GM20431 (cell line): ENCODE data around the gene DNAH10.
"Not testable (repeated sequence)": the region's sequence is repeated elsewhere in the genome, so short reads cannot be mapped to it uniquely, and the experiment has no call there.

Source experiments
- in situ Hi-C: fragments of 300-500 bp; cut with MseI, MboI; formaldehyde crosslinking; loops from one replicate; pipeline ENCODE4 v1.15.0; 2020; ENCODE audit warnings: low sequenced_read_pairs; ENCODE audit not compliant: unreplicated experiment

Gene DNAH10

DNA sequence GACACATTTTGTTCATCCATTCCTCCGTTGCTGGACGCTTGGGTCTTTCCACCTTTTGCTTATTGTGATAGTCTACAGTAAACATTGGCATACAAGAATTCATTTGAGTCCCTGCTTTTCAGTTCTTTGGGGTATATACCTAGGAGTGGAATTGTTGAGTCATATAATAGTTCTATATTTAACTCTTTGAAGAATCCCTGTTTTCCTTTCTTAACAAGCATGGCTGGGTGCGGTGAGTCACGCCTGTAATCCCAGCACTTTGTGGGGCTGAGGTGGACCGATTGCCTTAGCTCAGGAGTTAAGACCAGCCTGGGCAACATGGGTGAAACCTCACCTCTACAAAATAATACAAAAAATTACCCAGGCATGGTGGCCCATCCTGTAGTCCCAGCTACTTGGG, 135.1 kb downstream of the DNAH10 start:
- in situ Hi-C loops: no loop called here

DNA sequence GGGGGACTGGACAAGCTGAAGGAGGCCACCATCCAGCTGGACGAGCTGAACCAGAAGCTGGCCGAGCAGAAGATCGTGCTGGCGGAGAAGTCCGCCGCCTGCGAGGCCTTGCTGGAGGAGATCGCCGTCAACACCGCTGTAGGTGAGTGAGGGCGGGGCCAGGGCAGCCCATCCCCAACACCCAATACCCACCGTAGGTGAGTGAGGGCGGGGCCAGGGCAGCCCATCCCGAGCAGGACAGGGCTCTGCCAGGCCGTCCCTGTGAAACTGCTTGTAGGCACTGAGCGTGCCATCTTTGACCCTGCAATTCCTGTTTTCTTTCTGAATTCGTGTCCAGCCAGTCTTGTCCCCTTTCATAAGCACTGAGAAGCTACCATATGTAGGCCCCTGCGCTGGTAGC, 136.6 kb downstream of the DNAH10 start:
- in situ Hi-C loops: no loop called here

DNA sequence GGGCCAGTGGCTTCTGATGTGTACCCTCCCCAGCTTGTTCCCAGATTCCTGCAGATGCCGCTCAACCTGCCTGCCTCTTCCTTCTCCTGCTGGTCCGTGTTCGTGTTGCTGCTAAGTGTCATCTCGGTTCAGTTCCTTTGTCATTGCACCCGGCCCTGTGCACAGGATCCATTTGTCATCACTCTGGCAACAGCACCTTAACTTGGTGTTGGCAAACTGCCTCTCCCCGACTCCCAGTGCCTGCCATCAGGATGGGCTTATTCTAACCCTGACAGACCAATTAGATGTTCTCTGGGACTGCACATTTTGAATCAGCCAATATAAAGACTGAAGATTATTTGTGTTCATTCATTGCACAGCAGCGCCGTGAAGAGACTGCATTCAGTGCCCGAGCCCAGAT, 137.3 kb downstream of the DNAH10 start:
- in situ Hi-C loops: no loop called here

DNA sequence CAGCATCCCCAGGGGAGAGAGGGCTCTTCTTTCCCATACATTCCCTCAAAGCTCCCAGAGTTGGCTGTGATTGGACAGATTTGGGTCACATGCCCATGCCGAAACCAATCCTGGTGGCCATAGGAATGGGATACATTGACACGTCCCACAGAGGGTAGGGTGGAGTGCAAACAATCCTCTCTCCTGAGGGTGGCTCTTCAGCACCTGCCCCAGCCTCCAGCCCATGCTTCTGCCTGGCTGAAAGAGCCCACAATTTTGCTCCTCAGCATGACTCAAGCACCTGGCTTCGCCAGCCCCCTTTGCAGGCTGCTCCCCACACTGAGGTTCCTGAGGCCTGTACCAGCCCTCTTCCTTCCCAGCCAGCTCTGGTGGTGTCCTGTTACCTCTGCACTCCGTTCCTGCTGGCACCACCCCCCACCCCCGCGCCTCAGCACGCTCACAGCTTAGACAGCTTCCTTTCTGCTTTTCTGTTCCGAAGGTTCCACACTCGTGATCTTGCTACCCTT, 138.8 kb downstream of the DNAH10 start:
- in situ Hi-C loops: no loop called here

DNA sequence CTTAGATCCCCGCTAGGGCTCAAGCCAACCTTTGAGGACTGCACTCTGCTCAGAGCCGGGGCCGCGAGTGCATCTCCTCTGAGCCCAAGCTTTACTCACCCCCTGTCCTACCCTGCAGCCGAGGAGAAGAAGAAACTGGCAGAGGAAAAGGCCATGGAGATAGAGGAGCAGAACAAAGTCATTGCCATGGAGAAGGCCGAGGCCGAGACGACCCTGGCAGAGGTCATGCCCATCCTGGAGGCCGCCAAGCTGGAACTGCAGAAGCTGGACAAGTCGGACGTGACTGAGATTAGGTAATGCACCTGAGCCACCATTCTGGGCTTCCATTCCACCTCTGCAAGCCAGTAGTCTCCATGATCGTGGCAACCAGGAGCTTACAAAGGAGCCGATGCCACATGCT, 140.7 kb downstream of the DNAH10 start:
- in situ Hi-C loops: no loop called here

DNA sequence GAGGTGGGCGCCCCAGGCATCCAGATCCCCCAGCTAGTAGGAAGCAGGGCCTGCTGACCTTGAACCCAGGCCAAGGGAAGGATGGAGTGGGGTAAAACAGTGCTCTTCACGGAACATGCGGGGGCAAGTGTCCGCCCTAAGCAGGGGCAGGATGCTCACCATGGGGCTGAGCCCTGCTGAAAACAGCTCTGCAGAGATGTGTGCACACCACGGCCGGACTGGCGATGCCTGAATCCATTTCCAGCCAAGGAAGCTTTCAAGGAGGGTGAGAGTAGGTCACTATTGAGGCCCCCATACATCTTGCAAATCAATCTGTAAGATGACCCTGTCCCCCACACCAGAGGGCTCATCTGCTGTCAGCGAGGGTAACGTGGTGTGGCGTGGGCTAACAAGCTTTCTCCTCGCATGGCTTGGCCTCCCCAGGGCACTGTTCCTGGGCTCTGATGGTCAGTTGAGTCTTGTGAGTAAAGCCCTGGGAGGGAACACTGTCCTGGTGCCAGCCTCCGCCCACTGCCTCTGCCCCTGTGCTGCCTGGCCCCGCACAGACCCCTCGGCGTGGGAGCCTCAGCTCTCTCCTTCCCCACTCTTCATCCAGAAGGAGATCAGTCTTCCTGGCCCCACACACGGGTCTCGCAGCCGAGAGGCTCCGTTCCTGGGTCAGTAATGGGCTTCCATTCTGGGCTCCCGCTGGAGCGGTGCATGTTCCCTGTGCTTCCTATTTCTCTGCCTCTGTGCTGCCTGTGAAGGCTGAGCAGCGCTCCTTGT, 141.4 kb downstream of the DNAH10 start:
- in situ Hi-C loops: no loop called here

DNA sequence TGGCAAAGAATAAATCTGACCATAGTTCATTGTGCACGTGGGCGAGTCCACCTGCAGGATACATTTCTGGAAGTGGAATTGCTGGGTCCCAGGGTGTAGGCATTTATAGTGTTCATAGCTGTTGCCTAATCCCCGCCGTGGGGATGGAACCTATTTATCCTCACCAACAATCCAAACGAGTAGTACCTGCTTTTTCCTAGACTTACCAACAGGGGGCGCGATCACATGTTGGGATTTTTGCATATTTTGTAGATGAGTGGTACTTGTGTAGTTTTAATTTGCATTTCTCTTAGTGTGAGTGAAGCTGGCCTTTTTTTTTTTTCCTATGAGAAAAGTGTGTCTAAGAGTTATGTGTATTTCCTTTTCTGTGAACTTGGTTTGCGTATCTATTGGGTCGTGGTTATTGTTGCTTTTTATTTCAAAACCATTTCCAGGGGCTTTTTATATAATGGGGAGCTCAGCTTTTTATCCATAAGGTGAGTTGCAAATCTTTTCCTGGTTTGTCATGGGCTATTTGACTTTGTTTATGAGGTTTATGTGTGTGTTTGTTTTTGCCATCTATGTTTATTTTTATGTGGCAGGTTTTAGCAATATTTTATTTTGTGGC, 143.3 kb downstream of the DNAH10 start:
- in situ Hi-C loops: no loop called here

DNA sequence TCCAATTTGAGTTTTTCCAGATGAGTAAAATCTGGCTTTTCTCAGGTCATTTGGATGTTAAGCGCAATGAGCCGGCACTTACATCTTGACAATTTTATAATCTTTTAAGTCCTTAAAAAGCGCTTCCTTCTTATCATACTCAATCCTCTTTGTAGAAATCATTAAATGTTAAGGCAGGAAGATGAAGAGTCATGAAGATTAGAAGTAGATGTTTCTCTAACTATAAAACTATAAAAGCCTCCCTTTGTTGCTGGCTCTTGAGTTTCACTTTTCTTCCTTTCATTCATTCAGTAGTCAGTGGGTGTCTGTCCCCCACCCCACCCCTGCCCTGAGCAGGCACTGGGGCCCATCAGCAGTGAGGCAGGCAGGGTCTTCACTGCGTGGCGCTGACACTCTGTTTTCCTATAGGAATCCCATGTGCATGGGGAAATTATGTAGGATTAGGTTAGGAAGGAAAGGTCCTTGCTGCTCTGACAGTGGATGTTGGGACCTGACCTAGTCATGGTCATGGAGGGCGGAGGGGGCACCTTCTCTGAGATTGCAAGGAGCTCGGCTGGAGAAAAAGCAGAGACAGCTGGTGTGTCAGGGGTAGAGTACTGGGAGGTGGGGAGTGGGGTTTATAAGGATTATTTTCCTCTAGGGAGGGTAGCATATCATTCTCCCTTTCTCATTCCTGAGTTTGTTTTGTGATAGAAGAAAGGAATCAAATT, 144.8 kb downstream of the DNAH10 start:
- in situ Hi-C loops: no loop called here

DNA sequence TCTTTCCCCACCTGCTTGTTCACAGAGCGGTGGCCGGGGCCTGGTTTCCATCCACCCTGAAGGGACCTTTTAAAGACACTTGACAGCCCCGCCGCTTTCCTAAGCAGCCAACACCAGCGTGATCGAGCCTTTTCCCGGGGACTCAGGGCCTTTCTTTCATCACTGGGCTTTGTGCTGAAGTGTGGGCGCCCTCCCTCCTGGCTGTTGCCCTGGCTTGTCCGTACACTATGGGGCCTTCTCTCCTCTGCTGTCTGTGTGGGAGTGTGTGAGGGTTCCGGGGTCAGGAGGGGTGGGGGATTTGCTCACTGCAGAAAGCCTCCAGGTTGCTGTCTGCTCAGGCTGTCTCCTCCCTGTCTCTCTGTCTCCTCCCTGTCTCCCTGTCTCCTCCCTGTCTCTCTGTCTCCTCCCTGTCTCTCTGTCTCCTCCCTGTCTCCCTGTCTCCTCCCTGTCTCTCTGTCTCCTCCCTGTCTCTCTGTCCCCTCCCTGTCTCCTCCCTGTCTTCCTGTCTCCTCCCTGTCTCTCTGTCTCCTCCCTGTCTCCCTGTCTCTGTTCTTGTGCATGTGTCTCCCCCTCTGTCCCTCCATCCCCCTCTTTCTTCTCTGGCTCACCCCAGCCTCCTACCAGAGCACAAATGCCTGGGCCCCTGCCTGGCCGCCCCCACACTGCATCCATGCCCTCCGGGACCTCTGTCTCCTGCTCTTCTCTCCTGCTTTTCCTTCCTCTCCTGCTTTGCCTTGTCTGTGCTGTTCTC, 145.8 kb downstream of the DNAH10 start:
- in situ Hi-C loops: no loop called here

DNA sequence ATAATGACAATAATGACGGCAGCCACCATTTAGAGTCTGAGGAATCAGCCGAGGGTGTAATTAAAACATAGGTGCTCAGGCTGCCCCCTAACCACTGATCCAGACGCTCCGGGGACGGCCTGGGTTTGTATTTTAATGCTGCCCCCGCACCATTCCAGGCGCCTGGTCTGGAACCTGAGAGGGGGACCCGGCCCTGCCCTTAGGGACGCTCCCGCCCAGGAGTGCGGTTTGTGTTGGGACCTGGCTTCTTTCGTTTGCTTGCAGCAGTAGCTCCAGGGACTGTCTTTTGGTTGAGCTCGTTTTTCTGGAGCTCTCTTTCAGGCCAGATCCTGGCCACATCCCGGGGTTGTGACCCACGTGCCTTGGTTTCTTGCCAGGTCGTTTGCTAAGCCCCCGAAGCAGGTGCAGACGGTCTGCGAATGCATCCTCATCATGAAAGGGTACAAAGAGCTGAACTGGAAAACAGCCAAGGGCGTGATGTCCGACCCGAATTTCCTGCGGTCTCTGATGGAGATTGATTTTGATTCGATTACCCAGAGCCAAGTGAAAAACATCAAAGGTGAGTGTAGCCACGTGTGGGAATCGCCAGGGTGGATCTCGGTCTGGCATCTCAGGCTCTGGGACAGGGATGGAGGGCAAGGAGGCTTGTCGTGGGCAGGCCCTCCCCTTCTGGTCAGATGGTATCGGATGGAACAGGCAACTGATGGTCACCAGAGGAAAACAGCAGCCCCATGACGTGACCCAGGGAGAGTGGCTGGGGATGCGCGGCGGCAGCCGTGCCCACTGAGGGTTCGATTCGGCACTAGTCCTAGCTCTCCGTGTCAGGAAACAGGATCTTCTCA, 147.0 kb downstream of the DNAH10 start:
- in situ Hi-C loops: no loop called here

DNA sequence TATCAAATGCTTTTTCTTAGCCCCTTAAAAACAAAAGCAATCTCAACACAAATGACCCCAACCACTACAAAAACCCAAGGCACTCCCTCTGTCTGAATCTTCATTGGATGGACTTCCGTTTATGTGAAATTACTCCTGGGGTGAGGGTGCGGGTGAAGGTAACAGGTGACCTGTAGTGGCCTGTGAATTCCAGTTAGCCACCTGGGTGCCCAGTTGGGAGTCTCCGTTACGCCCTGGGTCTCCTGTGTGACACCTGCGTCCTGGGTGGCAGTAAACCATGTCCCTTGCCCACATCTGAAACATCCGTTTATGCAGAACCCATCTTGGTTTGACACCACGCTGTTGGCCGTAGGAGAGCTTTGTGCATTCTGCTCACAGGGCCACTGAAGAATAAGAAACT, 148.0 kb downstream of the DNAH10 start:
- in situ Hi-C loops: no loop called here

DNA sequence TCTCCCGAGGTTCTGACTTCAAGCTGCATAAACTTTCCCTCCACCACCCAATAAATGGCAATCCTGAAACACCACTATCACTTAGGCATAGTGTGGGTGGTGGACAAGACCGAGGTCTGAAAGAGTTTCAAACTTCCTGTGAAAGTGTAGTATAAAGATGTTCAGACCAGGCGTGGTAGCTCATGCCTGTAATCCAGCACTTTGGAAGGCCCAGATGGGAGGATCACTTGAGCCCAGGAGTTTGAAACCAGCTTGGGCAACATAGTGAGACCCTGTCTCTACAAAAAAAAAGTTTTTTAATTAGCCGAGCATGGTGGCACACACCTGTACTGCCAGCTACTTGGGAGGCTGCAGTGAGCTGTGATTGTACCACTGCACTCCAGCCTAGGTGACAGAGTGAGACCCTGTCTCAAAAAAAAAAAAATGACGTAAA, 148.7 kb downstream of the DNAH10 start:
- in situ Hi-C loops: no loop called here

DNA sequence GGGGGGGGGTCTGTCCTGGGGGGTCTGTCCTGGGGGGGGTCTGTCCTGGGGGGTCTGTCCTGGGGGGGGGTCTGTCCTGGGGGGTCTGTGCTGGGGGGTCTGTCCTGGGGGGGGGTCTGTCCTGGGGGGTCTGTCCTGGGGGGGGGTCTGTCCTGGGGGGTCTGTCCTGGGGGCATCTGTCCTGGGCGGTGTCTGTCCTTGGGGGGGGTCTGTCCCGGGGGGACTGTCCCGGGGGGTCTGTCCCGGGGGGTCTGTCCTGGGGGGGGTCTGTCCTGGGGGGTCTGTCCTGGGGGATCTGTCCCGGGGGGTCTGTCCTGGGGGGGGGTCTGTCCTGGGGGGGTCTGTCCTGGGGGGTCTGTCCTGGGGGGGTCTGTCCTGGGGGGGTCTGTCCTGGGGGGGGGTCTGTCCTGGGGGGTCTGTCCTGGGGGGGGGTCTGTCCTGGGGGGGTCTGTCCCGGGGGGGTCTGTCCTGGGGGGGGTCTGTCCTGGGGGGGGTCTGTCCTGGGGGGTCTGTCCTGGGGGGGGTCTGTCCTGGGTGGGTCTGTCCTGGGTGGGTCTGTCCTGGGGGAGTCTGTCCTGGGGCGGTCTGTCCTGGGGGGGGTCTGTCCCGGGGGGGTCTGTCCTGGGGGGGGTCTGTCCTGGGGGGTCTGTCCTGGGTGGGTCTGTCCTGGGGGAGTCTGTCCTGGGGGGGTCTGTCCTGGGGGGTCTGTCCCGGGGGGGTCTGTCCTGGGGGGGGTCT, 149.7 kb downstream of the DNAH10 start:
- in situ Hi-C loops: not testable (repeated sequence)

DNA sequence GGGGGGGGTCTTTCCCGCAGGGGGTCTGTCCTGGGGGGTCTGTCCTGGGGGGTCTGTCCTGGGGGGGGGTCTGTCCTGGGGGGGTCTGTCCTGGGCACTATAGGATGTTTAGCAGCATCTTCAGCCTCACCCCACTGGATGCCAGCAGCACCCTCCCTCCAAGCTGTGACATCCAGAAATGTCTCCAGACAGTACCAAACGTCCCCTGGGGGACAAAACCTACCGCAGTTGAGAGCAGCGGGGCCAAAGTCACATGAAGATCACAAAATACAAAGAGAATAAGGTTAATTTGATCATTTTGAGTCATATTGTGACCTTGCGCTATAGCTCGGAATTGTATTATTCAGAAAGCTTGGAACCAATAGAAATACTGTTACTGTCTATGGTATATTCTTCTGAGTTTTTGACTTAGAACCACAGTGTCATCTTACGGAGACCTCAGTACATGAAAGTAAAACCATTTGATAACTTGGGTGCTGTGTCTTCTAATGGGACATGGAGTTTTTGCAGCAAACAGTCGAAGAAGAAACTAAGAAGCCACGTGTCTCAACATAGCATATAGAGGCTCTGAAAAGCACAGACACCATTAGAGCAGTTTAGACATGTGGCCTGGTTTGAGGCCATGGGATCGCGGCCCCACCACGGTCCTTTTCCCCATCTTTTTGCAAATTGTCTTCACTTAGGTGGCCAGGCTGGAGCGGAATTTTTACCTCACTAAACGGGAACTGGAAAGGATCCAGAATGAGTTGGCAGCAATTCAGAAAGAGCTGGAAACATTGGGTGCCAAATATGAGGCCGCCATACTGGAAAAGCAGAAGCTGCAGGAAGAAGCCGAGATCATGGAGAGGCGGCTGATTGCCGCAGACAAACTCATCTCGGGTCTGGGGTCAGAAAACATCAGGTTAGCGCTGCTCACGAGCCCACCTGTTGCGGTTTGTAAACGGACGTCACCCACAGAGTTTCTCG, 150.6 kb downstream of the DNAH10 start:
- in situ Hi-C loops: no loop called here

DNA sequence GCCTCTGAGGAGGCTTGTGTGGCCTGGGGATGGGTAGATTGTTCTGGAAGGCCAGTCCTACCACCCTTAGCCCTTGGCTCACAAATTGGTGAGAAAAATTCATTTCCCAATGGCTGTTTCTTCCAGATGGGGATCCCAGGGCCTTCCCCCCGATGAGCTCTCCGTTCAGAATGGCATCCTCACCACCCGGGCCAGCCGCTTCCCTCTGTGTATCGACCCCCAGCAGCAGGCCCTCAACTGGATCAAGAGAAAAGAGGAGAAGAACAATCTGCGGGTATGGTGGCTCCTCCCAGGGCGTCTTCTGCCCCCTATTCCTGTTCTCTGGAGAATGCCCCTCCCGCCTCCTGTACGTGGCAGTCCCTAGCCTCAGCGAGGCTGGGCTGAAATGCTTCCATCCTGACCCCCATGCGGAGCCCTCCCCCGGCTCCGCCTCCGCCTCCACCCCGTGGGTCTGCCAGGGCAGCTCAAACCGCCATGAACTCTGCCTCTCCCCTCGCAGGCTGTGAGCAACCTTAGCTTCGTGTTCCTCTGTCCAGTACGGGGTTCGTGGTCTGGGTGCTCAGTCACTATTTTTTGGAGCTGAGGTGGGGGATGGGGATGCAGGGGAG, 152.7 kb downstream of the DNAH10 start:
- in situ Hi-C loops: no loop called here

DNA sequence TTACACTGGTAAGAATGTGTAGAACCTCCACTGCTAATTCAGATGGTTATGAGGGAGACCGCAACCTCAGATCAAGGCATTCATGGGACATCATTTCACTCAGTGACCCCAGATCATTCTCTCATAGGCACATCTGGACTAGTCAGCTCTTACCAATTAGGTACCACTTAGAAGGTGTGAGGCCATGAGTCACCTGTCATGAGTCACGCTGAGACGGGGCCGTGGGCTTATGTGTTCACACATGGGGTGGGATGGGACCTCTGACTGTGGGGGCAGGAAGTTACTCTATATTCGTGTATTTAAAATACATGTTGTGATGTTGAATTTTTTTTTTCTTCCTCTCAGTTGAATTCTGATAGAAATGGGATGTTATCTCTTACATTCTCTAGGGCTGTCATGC, 154.6 kb downstream of the DNAH10 start:
- in situ Hi-C loops: no loop called here

DNA sequence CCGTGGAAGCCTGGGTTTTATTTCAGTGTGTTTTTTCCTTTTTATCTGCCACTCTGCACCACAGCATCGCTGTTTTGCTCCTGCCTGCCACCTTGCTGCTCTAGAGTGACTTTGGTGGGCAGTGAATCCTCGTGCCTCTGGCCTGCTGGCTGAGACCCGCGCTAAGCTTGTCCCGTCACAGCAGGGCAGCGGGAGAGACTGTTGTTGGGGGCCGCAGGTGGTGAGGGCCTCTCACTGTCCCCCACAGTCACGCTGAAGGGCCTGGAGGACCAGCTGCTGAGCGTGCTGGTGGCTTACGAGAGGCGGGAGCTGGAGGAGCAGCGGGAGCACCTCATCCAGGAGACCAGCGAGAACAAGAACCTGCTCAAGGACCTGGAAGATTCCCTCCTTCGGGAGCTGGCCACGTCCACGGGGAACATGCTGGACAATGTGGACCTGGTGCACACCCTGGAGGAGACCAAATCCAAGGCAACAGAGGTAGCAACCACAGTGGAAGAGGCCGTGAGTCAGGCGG, 155.3 kb downstream of the DNAH10 start:
- in situ Hi-C loops: no loop called here
